DMS53 treated with DMSO at 0.1 percent for 48 hours (cell line): ENCODE measurements around the gene MATR3.
A peak's percentile ranks its signal among the peaks of the same experiment; 100 is the strongest.
"Not testable (repeated sequence)": the region's sequence is repeated elsewhere in the genome, so short reads cannot be mapped to it uniquely, and the experiment has no call there.

Experiments
- DNase-seq: peaks from one replicate; lab custom pipeline; 2025; ENCODE audit not compliant: unreplicated experiment; lab: John Stamatoyannopoulos, UW

The MATR3 gene

DNA sequence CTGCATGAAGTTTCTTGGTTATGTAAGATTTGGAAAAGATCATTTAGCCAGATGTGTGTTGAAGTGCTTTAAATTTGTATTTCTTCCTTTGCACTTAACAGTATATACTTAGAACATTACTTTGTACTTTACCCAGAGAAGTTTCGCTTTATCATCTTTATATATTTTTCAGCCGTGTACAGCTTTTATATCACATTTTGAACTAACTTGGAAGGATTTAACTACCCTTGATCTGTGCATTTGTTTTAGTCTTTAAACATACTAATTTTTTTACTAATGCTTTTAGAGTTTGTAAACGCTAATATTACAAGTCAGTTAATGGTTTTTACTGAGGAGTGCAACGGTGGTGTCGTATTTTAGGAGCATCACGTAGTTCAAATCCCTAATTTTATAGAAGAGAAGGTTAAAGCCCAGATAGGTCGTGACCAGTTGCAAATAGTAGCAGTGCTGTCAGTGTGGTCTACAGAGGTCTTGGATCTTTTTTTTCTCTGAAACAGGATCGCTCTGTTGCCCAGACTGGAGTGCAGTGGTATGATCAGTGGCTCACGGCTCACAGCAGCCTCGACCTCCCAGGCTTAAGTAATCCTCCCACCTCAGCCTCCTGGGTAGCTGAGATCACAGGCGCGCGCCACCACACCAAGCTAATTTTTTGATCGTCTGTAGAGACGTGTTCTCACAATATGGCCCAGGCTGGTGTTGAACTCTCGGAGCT is 2.0 kb downstream of the MATR3 start:
- no peak for DNase-seq

- no peak for DNase-seq
Observed at GRCh38 chr5:139296198-139296597, 2.7 kb downstream of the MATR3 start.

- no peak for DNase-seq
Observed at GRCh38 chr5:139296862-139297326, 3.4 kb downstream of the MATR3 start.

- no peak for DNase-seq
Observed at GRCh38 chr5:139297439-139298133, 4.0 kb downstream of the MATR3 start.

- no peak for DNase-seq
Observed at GRCh38 chr5:139298242-139298641, 4.7 kb downstream of the MATR3 start.

GRCh38 chr5:139299486-139299885 is 5.9 kb downstream of the MATR3 start:
- DNase-seq, result no peak

- DNase-seq, result no peak
Observed at GRCh38 chr5:139301808-139302499, 8.4 kb downstream of the MATR3 start.

GRCh38 chr5:139304391-139305324 is 11.1 kb downstream of the MATR3 start:
- DNase-seq, result no peak

DNA sequence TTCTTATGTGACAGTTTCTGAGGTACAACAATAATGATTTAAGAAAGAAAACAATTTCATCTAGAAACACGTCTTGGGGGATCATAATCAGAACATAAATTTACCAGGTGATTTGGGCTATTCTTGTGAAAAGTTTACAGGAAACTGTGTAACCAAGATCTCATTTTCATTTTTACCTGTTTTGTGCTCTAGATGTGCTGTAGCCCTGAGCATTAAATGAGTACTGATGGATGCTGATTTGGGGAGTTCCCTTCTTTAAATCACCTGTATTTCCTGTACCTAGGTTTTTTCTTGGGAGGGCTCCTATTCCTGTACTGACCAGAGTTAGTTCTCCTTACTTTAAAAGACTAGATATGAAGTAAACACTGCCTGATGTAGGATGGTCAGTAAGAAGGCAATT is 12.7 kb downstream of the MATR3 start:
- DNase-seq, result no peak

DNA sequence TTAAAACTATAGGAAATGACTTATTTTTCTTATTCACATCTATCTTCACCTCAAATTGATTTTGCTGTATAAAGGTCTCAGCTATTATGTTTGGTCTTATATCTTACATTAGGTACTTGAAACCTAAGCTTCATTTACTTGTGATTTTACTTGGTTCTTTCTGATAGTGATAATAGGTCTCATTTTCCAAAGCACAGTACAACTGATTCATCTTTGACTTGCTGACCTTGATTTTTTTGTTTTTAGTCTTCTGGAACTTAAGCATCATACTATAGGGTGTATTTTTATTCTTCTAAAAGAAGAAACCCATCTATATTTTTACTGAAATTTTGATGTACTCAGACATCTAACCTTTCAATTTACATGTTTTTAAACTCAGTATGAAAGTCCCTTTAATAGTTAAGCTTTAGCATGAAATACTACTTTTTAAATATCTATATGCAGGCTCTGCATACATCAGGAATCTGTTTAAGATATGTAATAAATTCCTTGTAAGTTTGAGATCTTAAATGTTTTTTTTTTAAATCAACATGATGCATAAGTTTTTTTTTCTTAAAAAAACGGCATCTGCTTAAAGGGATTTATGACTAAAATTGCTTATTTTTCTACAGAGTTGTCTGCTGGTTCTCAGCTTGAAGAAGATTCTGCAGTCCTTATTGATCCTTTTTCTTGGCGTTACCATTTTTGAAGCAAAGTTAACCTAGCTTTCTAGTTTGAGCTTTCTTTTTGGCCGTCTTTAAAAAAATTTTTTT is 13.3 kb downstream of the MATR3 start:
- no peak for DNase-seq

DNA sequence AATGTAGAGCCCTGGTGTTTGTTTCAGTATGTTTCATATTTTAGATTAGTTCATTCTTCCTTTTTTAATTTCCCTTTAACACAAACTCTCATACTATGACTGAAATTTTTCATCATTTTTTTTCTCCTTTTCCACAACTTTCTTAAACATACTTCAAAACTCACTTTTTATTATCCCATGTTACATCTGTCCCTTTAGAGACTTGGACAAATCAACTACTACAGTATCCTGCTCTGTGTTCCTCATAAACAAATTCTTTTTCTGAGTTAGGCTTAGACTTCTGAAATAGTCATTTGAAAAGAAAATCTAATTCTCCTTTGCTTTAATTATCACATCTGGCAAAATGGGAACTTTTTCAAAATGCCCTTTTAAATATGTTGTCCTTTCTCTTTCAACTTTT is 15.3 kb downstream of the MATR3 start:
- no peak for DNase-seq

DNA sequence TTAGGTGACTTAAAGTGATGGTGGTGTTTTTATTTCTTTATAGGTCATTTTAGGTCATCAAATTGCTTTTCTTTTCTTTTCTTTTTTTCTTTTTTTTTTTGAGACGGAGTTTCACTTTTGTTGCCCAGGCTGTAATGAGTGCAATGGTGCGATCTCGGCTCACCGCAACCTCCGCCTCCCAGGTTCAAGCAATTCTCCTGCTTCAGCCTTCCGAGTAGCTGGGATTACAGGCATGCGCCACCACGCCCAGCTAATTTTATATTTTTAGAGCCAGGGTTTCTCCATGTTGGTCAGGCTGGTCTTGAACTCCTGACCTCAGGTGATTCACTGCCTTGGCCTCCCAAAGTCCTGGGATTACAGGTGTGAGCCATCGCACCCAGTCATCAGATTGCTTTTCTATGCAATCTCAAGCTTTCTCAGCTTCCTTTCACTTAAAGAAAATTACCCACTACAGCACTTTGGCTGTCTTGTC is 17.2 kb downstream of the MATR3 start:
- not testable (repeated sequence) for DNase-seq

DNA sequence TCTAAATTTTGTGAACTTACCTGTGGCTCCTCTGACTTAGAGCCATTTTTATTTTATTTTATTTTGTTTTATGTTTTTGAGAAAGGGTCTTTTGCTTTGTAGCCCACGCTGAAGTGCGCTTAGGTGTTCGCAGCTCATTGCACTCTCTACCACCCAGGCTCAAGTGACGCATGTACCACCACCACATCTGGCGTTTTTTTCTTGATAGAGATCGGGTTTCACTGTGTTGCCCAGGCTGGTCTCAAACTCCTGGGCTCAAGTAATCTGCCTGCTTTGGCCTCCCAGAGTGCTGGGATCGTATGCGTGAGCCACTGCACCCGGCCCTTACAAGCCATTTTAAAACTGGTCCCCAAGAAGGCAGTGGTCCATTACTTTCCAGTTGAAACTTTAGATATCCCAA is 18.5 kb downstream of the MATR3 start:
- DNase-seq, result no peak

GRCh38 chr5:139314276-139314675 is 20.7 kb downstream of the MATR3 start:
- no peak for DNase-seq

DNA sequence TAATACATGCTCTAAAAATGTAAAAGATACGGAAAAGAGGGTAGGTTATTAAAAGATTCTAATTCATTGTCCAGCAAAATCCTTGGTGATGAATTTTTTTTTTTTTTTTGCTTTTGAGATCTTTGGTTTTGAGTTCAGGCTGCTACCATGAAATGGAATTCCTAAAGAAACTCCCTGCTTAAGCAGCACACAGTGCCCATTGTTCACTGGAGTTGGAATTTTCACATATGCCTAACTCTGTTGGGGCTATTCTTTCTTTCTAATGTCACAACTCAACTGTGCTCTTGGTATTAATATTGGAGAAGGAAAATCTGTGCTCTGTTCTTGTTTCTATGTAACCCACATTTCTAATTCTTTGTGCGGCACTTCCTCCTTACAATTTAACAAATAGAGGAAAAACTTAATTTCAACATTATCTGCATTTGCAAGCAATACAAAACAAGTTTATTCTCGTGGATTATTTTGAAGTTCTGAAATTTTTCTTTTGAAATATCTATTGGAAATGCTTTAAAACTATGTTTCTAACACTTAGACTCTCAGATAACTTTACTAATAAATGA is 21.6 kb downstream of the MATR3 start:
- DNase-seq, result no peak

DNA sequence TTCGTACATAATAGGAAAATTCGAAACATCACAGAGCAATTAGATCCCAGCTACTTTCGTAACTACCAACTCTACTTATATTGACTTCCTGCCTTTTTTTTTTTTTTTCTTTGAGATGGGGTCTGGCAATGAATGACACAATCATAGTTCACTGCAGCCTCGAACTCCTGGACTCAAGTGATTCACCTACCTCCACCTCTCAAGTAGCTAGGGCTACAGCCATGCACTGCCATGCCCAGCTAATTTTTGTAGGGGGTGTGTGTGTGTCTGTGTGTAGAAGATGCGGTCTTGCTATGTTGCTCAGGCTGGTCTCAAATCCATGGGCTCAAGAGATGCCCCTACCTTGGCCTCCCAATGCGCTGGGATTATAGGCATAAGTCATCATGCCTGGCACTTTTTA is 42.3 kb downstream of the MATR3 start:
- no peak for DNase-seq

DNA sequence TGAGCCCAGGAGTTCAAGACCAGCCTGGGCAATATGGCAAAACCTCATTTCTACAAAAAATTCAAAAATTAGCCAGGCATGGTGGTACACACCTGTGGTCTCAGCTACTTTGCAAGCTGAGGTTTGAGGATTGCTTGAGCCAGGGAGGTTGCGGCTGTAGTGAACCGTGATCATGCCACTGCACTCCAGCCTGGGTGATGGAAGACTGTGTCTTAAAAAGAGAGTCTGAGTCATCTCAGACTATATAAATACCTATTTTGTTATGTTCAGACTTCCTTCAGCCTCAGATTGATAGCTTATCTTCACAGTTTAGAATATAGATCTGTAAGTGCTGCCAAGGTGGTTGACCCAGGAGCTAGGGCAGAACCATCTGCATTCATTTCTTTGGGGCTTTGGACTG is 46.5 kb downstream of the MATR3 start:
- no peak for DNase-seq

- no peak for DNase-seq
Observed at GRCh38 chr5:139341187-139341688, 47.7 kb downstream of the MATR3 start.

DNA sequence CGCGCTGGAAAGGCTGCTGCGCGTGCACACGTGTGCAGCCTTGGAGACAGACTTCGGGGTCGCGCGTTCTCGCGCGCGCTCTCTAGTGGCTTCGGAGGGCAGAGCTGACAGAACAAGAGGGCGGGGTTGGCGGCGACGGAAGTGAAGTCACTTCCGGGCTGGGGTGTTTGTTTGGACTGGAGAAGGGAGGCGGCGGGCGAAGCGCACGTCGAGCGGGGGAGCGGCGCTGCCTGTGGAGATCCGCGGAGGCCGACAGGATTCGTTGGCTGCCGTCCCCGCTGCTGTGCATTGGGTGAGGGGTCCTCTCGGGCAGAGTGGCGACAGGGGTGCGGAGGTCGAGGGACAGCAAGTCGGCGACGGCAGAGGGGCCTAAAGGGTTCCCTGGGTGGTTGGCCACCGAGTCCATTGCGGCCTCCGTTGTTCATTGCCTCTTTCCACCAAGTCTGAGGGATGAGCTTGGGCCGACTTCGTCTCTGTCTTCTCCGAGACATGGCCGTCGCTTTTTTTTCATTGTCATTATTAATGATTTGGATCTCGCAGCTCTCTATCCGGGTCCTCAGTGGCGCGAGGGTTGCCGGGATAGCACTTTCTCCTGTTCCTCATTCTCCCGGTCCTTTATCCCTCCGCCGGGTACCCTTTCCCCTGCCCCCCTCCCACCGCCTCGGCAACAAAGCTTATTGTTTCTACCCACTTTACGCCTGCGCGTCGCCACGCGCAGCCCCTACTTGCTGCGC is 48.3 kb downstream of the MATR3 start, which contains the start of gene PAIP2:
PAIP2 (plus strand) TSS at position 166 of the 734 bp plus-strand sequence. CDS start 21,931 bp downstream, outside the sequence.
- DNase-seq, result peak; percentile 91
